DMS53 treated with DMSO at 0.1 percent for 48 hours (cell line): Measurements from ENCODE around the gene ME3.
A peak's percentile ranks its signal among the peaks of the same experiment; 100 is the strongest.

Experiments used
- DNase-seq: peaks from one replicate; lab custom pipeline; 2025; ENCODE audit not compliant: unreplicated experiment; lab: John Stamatoyannopoulos, UW

ME3 gene

DNA sequence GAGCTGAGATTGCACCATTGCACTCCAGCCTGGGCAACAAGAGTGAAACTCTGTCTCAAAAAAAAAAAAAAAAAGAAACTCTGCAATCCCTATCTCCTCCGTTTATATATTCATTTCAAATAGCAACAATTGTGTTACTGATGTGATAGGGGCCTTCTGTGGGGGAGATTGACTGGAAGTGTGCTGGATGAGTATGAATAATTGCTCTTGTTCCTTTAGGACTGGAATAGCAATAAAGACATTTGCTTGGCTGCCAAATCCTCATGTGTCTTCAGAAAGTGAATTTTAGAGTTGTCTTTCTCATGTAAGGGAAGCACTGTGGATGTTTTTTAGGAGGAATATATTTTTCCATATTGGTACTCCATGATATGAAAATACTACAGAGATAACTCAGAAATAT lies 21.1 kb upstream of the ME3 start:
- DNase-seq, result no peak

DNA sequence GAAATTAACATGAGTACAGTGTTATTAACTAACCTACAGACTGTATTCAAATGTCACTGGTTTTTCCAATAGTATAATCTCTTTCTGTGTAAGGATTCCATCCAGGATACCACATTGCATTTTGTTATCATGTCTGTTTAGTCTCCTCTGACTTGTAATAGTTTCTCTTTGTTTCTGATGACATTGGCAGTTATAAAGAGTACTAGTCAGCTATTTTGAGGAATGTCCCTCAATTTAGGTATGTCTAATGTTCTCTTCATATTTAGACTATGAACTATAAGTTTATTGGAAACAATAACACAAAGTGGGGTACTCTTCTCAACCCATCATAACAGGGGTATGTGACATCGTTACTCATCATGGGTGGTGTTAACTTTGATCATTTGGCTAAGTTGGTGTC lies 20.3 kb upstream of the ME3 start:
- DNase-seq, result no peak

DNA sequence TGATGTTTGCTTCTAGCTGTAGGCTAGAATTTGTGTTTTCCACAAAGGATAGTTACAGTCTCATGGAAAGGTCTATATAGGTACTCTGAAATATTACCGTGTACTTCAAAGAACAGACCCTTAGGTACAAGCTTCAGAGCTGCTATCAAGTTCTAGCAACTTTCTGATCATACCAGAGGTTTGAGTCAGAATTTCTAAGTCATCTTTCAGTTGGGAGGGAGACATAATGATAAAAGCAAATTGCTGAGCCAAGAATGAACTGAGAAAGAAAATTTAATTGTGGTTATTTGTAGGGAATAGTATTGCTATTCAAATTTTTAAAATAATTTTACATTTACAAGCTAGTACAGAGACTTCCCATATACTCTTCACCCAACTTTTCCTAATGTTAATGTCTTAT lies 19.9 kb upstream of the ME3 start:
- DNase-seq, result no peak

DNA sequence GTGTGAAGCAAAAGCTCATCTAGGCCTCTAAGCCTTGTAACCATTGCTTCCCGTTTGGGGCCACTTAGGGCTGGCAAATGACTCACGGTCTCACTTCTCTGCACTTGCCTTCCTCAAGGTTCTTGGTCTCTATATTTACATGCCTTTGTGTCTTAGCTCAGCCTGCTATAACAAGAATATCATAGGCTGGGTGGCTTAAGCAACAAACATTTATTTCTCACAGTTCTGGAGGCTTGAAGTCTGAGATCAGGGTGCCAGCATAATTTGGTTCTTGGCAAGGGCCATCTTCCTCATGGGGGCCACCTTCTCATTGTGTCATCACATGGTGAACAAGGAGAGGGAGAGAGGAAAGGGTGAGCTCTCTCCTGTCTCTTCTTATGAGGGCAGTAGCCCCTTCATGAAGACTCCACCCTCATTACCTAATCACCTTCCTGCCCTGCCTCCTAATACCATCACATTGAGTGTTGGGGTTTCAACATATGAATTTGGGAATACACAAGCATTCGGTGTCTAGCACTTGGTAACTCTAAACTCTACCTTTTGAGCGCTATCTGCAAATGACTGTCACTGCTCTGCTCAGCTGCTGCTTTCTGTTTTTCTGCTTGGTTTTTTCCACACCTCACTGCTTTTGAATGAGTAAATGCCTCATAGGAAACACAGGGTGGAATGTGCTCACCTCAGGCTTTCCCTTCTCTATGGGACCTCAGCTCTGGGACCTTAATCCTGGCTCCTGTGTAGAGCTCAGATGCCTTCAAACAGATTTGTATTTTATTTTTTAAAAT lies 16.2 kb upstream of the ME3 start:
- peak; percentile 16 for DNase-seq

DNA sequence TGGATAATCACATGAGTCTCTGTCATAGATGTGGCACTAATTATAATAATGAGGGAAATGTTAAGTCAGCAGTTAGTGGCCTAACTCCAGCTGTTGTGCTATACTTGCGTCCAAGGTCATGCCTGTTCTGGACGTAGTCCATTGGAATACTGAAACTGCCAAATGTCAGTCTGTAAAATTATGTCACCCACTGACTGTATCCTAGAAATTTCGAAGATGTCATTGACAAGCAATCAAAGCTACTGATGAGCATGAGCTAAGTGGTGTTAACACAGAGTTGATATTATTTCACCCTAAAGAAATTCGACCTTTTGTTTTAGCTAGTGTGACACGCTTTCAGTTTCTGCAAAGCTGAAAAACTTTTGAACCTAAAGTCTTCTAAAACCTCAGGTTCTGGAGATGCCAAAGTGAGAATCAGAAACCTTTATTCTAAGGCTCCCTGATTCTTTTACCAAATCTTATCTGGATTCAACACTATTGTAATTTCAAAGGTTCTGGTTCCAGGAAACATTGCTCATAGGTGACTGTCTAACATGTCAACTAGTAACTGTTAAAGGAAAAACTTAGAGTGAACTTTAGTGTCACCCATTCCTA lies 14.9 kb upstream of the ME3 start:
- DNase-seq, result no peak

DNA sequence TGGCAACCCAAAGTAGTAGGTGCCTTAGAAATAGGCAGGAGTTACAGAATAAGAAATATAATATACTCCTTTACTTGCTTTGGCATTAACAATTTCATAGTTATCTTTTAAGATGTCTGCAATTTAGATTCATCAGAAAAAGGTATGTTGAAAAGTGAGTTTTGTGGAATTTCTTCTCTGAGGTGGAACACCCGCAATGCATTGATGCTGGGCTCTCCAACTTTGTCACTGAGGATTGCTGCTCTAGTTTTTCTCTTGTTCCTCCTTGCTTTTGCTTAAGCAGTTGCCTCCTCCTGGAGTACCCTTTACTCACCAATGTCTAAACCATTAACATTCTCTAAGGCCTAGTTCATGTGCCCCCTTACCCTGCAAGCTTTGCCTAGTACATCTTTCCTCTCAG lies 14.1 kb upstream of the ME3 start:
- DNase-seq, result no peak

DNA sequence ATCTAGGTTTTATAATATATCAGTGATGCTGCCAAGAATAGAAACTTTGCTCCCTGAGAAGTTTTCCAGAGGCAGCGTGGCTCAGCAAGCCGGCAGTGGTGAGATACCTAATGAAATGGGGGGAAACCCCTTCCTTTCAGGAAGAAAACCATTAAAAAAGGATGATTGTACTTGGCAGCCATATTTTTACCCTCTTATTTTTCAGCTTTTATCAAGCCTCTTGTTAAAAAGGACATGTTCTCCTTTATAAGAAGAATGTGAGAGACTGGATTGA lies 9.0 kb upstream of the ME3 start:
- no peak for DNase-seq

DNA sequence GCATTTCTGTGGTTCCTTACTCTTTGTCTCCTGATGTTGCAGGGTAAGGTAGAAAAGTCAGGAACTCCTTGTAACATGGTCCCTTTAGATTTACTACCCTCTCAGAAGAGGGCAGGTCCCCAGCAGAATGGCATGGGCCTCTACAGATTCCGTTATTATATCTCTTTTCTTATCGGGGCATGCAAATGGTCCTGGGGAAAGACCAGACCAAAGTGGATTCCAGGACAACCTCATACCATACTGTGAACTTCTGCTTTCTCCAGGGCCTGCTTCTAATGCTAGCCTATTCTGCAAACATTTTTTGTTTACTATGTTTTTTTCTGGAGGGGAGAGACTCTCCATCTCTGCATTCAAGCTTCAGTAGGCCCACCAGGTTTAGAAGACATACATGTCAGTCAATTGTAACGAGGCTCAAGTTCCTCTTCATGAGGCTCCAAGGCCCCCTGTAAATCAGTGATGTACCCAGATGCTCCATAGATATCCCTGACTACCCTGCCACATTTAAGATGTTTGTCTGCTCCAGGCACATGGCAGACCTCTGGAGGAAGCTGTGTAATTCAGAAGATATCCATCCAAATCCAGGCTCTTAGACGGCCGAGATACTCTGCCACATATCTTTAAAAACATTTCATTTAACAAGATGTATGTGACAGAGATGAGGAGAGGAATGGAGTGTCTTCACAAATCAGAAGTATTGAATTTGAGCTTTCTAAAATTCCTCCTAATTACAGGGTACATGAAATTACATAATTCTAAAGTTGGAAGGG lies 8.5 kb upstream of the ME3 start:
- no peak for DNase-seq

DNA sequence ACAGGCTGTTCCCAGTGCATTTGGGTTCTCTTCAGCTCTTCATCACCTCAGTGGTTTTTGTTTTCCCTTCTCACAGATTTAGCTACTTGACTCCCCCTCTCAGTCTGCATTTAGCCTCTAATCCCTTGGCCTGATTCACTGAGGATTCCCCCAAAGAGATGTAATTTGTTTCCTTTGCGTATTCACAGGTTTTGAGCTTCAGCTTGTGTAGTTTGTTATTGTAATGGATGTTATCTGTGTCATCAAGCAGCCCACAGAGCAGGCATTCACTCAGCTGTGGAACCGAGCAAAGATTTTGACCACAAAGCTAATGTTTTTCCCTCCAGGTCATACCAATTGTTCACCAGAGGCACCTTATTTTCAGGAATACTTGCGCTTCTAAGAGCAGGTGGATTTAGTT lies 6.4 kb upstream of the ME3 start:
- no peak for DNase-seq

DNA sequence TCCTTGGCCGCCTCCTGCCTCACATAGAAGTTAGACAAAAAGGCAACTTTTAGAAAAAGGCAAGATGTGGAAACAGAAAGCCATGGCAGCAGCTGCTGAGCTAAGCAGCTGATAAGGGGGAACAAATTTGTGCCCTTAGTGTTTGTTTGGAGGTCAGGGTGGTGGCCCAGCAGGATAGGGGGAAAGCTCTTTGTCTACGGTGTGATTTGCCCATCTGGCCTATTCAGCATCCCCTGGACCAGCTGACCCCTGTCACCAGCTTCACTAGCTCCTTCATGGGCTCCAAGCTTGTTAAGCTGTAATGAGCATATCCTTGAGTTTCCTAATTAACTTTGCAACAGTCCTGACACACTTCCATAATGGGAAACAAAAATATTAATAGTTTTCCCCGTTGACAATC lies 5.9 kb upstream of the ME3 start:
- no peak for DNase-seq

DNA sequence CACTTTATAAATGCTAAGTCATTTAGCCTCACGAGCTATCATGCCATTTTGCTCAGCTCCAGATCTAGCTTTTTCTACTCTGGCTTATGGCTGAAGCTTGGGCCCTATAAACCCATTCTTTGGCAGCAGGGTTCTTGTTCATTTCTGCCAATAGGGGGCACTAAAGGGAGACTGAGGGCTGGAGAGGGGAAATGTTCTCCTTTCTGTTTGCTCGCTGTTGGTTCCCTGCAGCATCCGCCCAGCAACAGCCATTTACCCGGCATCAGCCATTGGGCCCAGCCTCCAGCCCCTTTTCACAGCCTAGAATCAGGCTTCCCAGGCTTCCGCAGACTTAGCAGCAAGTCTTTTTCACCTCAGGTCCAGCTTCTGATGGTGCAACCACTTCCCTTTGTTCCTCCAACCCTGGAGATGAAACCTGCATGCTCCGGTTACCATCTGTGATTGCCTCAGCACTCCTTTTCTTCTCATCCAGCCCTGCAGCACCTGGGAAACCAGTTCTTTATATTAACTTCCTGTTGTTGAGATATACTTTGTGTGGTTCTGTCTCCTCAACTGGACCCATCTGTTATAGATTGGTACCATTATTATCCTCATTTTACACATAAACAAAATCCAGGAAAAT lies 4.2 kb upstream of the ME3 start:
- DNase-seq, result peak; percentile 45

DNA sequence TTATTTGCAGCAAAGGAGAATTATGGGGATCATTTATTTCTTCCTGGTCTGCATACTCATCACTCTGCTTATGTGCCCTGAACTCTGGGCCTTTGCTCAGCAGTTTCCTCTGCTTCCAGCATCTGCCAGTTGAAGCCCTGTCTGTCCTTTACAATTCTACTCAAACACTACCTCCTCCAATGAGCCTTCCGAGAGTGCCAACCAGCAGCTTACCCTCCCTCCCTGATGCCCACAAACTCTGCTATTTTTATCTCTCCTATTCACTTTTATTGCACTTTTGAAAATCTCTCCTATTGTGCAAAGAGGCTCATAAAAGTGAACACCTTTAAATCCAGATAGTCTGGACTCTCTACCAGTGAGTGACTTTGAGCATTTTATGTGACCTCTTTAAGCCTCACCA lies 3.6 kb upstream of the ME3 start:
- no peak for DNase-seq

DNA sequence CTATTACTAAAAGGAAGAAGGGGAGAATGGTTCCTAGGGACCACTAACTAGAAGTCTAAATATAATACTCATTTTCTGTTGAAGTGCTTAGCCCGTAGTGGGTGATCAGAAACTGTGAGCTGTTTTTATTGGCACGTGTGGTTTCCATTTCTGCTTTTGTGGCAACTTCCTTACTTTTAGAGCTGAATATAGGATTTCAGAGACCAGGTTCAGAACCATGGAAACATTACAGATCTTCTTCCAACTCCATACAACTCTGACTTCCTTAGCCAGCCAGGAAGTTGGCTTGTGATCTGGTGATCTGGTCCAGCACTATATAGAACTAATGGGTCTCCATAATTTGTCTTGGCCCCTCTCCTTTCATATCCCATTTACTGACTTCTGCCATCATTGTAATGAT lies 2.6 kb upstream of the ME3 start:
- no peak for DNase-seq

DNA sequence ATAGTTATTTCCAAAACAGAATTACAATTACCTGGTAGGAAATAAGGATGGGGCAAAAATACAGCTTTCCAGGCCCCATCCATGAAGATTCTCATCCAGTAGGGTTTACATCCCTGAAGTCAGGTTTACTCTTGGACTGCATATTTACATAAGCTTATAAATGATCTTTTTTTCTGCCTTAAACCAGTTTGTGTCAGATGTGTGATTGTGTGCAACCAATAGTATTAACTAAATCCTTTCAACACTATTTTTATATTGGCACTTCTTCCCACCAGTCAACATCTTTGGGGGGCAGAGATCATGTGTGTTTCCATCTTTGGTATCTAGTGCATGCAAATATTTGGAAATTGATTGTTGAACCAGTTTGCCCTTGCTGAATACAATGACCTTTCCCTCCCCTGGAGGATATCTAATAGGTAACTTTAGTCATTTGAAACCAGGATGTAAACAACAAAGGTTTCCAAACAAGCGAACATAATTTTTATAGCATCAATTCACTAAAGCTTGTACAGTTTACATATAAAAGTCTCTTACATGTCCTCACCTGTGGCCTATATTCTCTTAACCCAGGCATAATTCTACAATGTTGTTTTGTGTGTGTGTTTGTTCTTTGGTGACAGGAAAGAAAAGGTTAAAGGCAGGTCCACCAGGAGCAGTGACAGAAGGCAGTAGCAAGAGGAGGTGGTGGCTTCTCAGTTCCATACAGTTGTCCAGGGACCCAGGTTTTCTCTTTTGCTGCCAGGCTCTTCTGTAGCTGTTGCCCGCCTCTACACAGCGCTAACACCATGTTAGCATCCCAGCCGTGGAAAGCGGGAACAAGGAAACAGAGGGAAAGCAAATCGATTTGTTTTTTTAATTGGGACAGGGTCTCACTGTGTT lies 1.7 kb upstream of the ME3 start:
- DNase-seq, result peak; percentile 25

DNA sequence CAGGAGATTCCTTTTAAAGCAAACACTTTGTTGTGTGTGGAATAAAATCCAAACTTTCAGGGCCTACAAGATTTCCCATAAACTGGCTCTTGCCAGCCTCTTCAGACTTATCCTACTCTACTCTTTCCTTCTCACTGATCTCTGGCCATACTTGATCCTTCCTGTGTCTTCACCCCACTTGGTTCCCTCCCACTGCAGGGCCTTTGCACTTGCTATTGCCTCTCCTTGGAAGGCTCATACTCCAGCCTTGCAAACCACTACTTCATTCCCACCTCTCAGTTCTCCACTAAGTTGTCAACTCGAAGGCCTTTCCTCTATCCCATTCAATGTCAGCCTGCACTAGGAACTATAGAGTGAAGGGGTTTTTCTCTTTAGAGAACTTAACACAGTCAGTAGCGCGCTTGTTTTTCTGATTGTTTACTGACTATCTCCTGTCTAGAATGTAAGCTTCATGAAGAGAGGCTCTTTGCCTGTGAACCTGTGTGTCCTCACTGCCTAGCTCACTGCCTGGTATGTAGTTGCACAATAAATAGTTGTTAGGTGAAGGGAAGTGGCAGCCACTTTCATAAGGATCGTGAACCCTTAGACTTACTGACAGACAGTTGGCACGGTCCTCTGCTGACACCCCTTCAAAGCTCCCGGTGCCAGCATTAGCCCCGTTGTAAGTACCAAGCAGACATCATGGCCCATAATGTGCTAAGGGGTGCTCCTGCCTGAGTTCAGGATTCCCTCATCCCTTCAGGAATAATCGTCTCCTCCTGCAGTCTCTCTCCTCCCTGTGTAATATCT lies 833 bp upstream of the ME3 start:
- DNase-seq, result no peak

DNA sequence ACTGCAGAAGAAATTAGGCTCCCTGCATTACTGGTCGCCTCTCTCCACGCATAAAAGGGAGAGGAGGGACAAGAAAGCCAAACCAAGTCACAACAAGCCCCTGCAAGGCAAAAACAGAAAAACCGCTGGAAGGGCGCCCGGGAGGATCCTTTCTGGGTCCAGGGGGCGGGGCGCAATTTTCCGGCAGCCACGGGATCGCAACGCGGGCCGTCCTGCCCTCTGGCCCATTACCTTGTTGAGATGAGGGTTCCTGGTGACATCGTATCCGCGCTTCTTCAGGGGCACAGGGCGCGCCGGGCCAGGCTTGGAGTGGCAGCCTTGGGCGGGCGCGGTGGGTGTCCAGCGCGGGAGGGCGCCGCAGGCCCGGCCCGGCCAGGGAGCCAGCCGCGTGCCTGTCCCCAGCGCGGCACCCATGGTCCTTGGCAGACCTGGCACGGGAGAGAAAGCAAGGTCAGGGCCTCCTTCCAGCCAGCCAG lies 847 bp downstream of the ME3 start:
- peak; percentile 68 for DNase-seq

DNA sequence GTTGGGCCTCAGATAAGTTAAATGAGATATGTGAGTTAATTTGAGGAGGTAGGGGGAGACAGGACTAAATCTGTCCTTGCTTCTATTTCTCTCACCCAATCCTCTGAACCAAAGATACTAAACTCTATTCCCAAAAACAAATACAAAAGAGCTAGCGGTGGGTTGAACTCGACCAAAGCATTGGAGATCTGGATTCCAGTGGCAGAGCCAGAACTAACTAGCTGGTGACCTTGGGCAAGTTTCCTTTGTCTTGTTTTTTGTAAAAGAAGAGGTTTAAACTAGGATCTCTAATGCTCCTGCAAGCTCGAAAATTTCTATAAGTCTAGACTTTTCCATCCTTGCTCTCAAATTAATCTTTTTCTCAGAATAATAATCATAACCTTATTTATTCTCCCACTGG lies 1.5 kb downstream of the ME3 start:
- no peak for DNase-seq

DNA sequence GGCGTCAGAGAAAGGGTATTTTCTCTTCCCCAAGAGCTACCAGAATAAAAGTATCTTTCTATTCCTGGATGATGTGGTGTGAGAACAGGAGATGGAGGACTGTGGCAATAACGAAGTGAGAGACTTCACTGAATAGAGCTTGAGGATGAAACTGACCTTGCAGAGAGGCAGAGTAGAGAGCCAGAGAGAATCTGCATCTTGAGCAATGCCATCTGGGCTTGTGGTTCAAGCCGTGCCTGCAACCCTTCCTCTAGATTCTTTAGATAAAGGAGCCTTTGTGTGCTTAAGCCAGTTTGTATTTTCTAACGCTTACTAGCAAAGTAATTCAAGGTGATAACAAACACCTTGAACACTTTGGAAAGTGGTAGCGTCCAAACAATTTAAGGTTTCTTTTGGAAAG lies 2.2 kb downstream of the ME3 start:
- no peak for DNase-seq

DNA sequence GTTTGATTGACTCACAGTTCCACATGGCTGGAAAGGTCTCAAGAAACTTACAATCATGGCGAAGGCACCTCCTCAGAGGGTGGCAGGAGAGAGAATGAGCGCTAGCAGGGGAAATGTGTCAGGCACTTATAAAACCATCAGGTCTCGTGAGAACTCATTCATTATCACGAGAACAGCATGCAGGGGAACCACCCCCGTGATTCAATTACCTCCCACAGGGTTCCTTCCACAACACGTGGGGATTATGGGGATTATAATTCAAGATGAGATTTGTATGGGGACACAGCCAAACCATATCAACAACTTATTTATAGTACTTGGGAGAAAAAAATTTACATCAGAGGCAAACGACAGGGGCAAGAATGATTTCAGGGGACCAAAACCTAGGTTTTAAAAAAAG lies 3.0 kb downstream of the ME3 start:
- DNase-seq, result no peak

DNA sequence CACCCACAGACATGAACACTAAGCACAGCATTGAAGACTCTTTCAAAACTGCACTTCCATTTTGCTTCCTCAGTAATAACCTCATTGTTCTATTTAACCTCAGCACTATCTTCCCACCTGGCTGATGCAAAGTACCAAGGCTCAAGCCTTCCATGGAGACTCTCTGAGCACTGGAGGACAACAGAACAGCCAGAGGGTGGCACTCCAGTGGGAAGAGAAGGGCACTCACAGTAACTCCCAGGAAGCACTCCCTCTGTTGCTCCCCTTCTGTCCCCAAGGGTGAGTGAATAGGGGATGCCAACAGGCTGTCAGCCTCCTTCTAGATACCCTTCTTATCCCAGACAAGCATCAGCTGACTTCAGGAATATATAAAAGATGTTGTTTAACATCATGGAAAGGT lies 3.5 kb downstream of the ME3 start:
- DNase-seq, result no peak
